ENCODE data around the gene SLC25A25. TPM values are rescaled to one million over a fixed set of nuclear protein-coding genes. Genes with fewer than 3 reads are reported as not detected.

SLC25A25 gene
- total and polyA plus RNA-seq, 9 of the 15 experiments (the other 6 are each of a cell fraction or from before 2014, with no cell fraction given), result 0.07 to 35.9 (median 23.2) TPM

DNA sequence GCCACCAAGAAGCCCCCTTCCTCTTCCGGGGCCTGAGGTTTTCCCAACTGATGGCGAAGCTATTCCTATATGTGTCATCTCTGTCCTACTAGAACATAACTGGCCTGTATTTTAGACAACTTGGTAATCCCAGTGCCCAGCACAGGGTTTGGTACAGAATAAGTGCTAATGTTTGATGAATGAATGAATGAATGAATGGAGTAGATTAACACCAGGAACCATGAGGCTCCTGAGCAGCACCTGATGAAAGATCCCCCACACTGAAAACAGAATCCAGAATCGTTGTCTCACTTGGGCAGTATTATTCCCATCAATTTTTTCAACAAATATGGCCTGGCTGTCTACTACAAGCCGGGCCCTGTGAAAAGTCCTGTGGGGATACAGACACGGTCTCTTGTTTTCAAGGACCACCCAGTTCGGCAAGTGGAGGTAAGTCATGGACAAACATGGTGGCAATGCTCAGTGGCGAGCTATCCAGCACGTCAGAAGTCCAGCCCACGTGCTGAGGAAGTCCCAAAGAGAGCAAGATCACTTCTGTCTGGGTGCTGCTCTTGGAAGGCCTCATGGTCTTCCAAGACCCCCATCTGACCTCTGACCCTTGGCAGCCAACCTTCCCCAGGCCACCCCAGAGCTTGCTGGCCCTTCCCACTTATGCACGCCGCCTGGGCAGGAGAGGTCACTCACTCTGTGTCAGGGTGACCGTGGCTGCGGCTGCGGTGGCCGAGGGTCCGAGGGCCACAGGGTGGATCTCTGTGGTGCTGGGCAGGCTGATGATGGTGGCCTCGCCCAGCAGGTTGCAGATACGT is 1.9 kb upstream of the SLC25A25 start (continued):
- no peak; the same call in 1 of the 2 replicates for TF ChIP-seq GABPB2 (CRISPR knock-in tag; conservative IDR thresholded peaks at IDR 0.05)
- TF ChIP-seq ZNF79 (CRISPR knock-in tag; IDR thresholded peaks at IDR 0.05; ENCODE audit: low read depth), result 0 out of 2 replicates have a peak, but pooled peaks have one; percentile 12
- TF ChIP-seq NFIC (IDR thresholded peaks at IDR 0.05), result no peak
- no peak for TF ChIP-seq RBM22 (IDR thresholded peaks at IDR 0.05; ENCODE audit: low read depth, low read length, poor library complexity, severe bottlenecking)
- peak in 1 of 2 experiments; percentile 68; a peak in 1 of 4 replicates for TF ChIP-seq SIN3A (IDR thresholded peaks at IDR 0.05; ENCODE audit: borderline replicate concordance in 2 of 2, control insufficient read depth in 1 of 2, low read depth in 2 of 2, low read length in 2 of 2)
- TF ChIP-seq, protein P1, sequence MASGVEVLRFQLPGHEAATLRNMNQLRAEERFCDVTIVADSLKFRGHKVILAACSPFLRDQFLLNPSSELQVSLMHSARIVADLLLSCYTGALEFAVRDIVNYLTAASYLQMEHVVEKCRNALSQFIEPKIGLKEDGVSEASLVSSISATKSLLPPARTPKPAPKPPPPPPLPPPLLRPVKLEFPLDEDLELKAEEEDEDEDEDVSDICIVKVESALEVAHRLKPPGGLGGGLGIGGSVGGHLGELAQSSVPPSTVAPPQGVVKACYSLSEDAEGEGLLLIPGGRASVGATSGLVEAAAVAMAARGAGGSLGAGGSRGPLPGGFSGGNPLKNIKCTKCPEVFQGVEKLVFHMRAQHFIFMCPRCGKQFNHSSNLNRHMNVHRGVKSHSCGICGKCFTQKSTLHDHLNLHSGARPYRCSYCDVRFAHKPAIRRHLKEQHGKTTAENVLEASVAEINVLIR (CRISPR knock-in tag; IDR thresholded peaks at IDR 0.05), result no peak
- no peak for TF ChIP-seq TEAD1 (CRISPR knock-in tag; IDR thresholded peaks at IDR 0.05)
- peak; percentile 21; the same call in 1 of the 2 replicates for TF ChIP-seq FOSL1 (tag; conservative IDR thresholded peaks at IDR 0.05)
- TF ChIP-seq YY1 (IDR thresholded peaks at IDR 0.05; ENCODE audit: borderline replicate concordance in 1 of 3, control insufficient read depth in 1 of 3, extremely low read depth in 1 of 3, insufficient read depth in 3 of 3, insufficient read length in 1 of 3, insufficient replicate concordance in 2 of 3, low read depth in 1 of 3, low read length in 2 of 3), result peak in 2 of 3 experiments; percentile 28 to 70
- TF ChIP-seq, protein P2, sequence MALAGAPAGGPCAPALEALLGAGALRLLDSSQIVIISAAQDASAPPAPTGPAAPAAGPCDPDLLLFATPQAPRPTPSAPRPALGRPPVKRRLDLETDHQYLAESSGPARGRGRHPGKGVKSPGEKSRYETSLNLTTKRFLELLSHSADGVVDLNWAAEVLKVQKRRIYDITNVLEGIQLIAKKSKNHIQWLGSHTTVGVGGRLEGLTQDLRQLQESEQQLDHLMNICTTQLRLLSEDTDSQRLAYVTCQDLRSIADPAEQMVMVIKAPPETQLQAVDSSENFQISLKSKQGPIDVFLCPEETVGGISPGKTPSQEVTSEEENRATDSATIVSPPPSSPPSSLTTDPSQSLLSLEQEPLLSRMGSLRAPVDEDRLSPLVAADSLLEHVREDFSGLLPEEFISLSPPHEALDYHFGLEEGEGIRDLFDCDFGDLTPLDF (CRISPR knock-in tag; IDR thresholded peaks at IDR 0.05), result 0 out of 2 replicates have a peak, but pooled peaks have one; percentile 23
- 0 out of 2 replicates have a peak, but pooled peaks have one; percentile 33 for TF ChIP-seq ZNF583 (CRISPR knock-in tag; IDR thresholded peaks at IDR 0.05)
- TF ChIP-seq, protein P3, sequence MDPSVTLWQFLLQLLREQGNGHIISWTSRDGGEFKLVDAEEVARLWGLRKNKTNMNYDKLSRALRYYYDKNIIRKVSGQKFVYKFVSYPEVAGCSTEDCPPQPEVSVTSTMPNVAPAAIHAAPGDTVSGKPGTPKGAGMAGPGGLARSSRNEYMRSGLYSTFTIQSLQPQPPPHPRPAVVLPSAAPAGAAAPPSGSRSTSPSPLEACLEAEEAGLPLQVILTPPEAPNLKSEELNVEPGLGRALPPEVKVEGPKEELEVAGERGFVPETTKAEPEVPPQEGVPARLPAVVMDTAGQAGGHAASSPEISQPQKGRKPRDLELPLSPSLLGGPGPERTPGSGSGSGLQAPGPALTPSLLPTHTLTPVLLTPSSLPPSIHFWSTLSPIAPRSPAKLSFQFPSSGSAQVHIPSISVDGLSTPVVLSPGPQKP (CRISPR knock-in tag; IDR thresholded peaks at IDR 0.05), result 0 out of 2 replicates have a peak, but pooled peaks have one; percentile 45
- TF ChIP-seq FIP1L1 (IDR thresholded peaks at IDR 0.05; ENCODE audit: low read depth, low read length, poor library complexity, severe bottlenecking), result peak; percentile 61
- TF ChIP-seq NR2C2 (CRISPR knock-in tag; IDR thresholded peaks at IDR 0.05), result peak; percentile 66; the same call in 1 of the 2 replicates
- TF ChIP-seq NR2C2 (tag; IDR thresholded peaks at IDR 0.05), result no peak
- no peak for TF ChIP-seq PPARD (CRISPR knock-in tag; IDR thresholded peaks at IDR 0.05)
- peak; percentile 73 for TF ChIP-seq ZNF584 (CRISPR knock-in tag; IDR thresholded peaks at IDR 0.05; ENCODE audit: low read depth)
- 0 out of 2 replicates have a peak, but pooled peaks have one; percentile 32 for TF ChIP-seq MECOM (CRISPR knock-in tag; IDR thresholded peaks at IDR 0.05)
- TF ChIP-seq, protein P4, sequence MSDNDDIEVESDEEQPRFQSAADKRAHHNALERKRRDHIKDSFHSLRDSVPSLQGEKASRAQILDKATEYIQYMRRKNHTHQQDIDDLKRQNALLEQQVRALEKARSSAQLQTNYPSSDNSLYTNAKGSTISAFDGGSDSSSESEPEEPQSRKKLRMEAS (CRISPR knock-in tag; IDR thresholded peaks at IDR 0.05), result peak; percentile 58; the same call in 1 of the 2 replicates
- peak; percentile 36 for TF ChIP-seq TBP (optimal IDR thresholded peaks at IDR 0.05; ENCODE audit: low read depth, low read length)
- TF ChIP-seq CXXC5 (CRISPR knock-in tag; IDR thresholded peaks at IDR 0.05), result peak; percentile 14; the same call in 1 of the 2 replicates
- no peak for TF ChIP-seq MYBL2 (IDR thresholded peaks at IDR 0.05; ENCODE audit: low read depth)
- peak; percentile 61; the same call in 1 of the 2 replicates for TF ChIP-seq MYBL2 (CRISPR knock-in tag; IDR thresholded peaks at IDR 0.05; ENCODE audit: borderline replicate concordance)
